GM12875 (cell line): ENCODE results near the gene HOOK1.
"Not testable (repeated sequence)": the region's sequence is repeated elsewhere in the genome, so short reads cannot be mapped to it uniquely, and the experiment has no call there.

Experiments
- H3K4me3 ChIP-seq: one replicate; pipeline ENCODE4 v1.5.1; 2011; ENCODE audit warnings: low read depth, low read length, control low read depth
- CTCF ChIP-seq: IDR thresholded peaks from 2 replicates; pipeline ENCODE4 v1.5.1; 2011; ENCODE audit warnings: low read depth, mild to moderate bottlenecking, control low read depth, inconsistent platforms, low read length, moderate library complexity, borderline replicate concordance; ENCODE audit not compliant: insufficient read depth

Gene HOOK1

GRCh38 chr1:59919746-59920145 lies 105.0 kb downstream of the HOOK1 start:
- no peak for TF ChIP-seq CTCF
- H3K4me3 ChIP-seq, result no peak overlapping the region

GRCh38 chr1:59921258-59921899 lies 106.6 kb downstream of the HOOK1 start:
- not testable (repeated sequence) for H3K4me3 ChIP-seq

- no peak for TF ChIP-seq CTCF
- no peak overlapping the region for H3K4me3 ChIP-seq
Measured at GRCh38 chr1:59924653-59925052, 109.9 kb downstream of the HOOK1 start.
